Chondrocyte (in vitro differentiated cells): Measurements from ENCODE around the gene ANKRD13D. TPM values are rescaled to one million over a fixed set of nuclear protein-coding genes. Genes with fewer than 3 reads are reported as not detected.

Experiments used
- DNase-seq: peaks from one replicate; pipeline ENCODE4 v3.0.0; 2021; ENCODE audit warnings: mixed read lengths, low spot score
- H3K27ac Mint-ChIP-seq: one replicate; pipeline ENCODE4 v1.8.0; 2021; ENCODE audit warnings: mild to moderate bottlenecking, moderate library complexity, mixed read lengths; ENCODE audit not compliant: unreplicated experiment
- H3K27me3 Mint-ChIP-seq: 2 replicates; pipeline ENCODE4 v1.8.0; 2021; ENCODE audit warnings: low read depth, mixed read lengths
- H3K36me3 Mint-ChIP-seq: 2 replicates; pipeline ENCODE4 v1.8.0; 2021; ENCODE audit warnings: low read depth, mixed read lengths
- H3K4me1 Mint-ChIP-seq: 2 replicates; pipeline ENCODE4 v1.8.0; 2021; ENCODE audit warnings: low read depth, mild to moderate bottlenecking, mixed read lengths
- H3K4me3 Mint-ChIP-seq: one replicate; pipeline ENCODE4 v1.8.0; 2021; ENCODE audit warnings: mild to moderate bottlenecking, moderate library complexity, mixed read lengths; ENCODE audit not compliant: unreplicated experiment
- H3K9me3 Mint-ChIP-seq: 2 replicates; pipeline ENCODE4 v1.8.0; 2021; ENCODE audit warnings: low read depth, mixed read lengths
- CTCF ChIP-seq: fragments of 200-600 bp; sonication (generic); IDR thresholded peaks from 2 replicates; pipeline ENCODE4 v1.5.0; 2021; ENCODE audit warnings: antibody characterized with exemption, mild to moderate bottlenecking, moderate library complexity
- total RNA-seq: library from RNA; stranded (reverse); gene quantifications from 3 replicates; pipeline ENCODE4 v1.2.1, GENCODE V29; 2021

Gene ANKRD13D
- total RNA-seq, 1 donor from 2014 or later: 40.0 TPM

GRCh38 chr11:67276781-67277230 lies 12.3 kb upstream of the ANKRD13D start:
- no peaks in the 10 kb centered on the region for H3K9me3 Mint-ChIP-seq
- peak overlapping the region; percentile 36 for H3K4me3 Mint-ChIP-seq
- H3K4me1 Mint-ChIP-seq: peaks cover 24% of the 10 kb centered on the region
- H3K36me3 Mint-ChIP-seq: peaks cover 7% of the 10 kb centered on the region
- DNase-seq: peak; percentile 72
- H3K27me3 Mint-ChIP-seq: no peaks in the 10 kb centered on the region
- peak overlapping the region; percentile 51 for H3K27ac Mint-ChIP-seq
- TF ChIP-seq CTCF: no peak

- Mint-ChIP-seq H3K27ac (peak overlapping the region; percentile 41), H3K27me3 (no peaks in the 10 kb centered on the region), H3K4me1 (peaks cover 22% of the 10 kb centered on the region), H3K4me3 (peak overlapping the region; percentile 36), H3K9me3 (no peaks in the 10 kb centered on the region), H3K36me3 (peaks cover 10% of the 10 kb centered on the region)
- DNase-seq: peak; percentile 77
- TF ChIP-seq CTCF: no peak
Observed at GRCh38 chr11:67277231-67277961, 11.7 kb upstream of the ANKRD13D start.

GRCh38 chr11:67278135-67278938 lies 10.8 kb upstream of the ANKRD13D start:
- no peak overlapping the region for H3K27ac Mint-ChIP-seq
- H3K36me3 Mint-ChIP-seq: peaks cover 12% of the 10 kb centered on the region
- H3K4me3 Mint-ChIP-seq: no peak overlapping the region
- DNase-seq: peak; percentile 81
- no peak for TF ChIP-seq CTCF
- H3K27me3 Mint-ChIP-seq: no peaks in the 10 kb centered on the region
- no peaks in the 10 kb centered on the region for H3K9me3 Mint-ChIP-seq
- H3K4me1 Mint-ChIP-seq: peaks cover 21% of the 10 kb centered on the region

GRCh38 chr11:67278939-67279588 lies 10.0 kb upstream of the ANKRD13D start:
- no peak for TF ChIP-seq CTCF
- Mint-ChIP-seq H3K9me3 (no peaks in the 10 kb centered on the region), H3K27ac (no peak overlapping the region), H3K4me1 (peaks cover 14% of the 10 kb centered on the region), H3K4me3 (no peak overlapping the region), H3K27me3 (no peaks in the 10 kb centered on the region), H3K36me3 (peaks cover 12% of the 10 kb centered on the region)
- DNase-seq: peak; percentile 64
